H9 (cell line): ENCODE results near the gene GRK1. TPM values are rescaled to one million over a fixed set of nuclear protein-coding genes. Genes with fewer than 3 reads are reported as not detected.

ENCODE experiments used
- DNase-seq: peaks from one replicate; pipeline ENCODE4 v3.0.0-alpha.2; 2017
- H2AFZ ChIP-seq: one replicate; pipeline ENCODE4 v1.6.1; 2013; ENCODE audit warnings: mild to moderate bottlenecking, low read length, control low read depth, moderate library complexity
- H2AK5ac ChIP-seq: 2 replicates; pipeline ENCODE4 v1.6.1; 2013; ENCODE audit warnings: low read length, control low read depth, mixed read lengths; ENCODE audit not compliant: insufficient read length
- H2BK120ac ChIP-seq: one replicate; pipeline ENCODE4 v1.6.1; 2013; ENCODE audit warnings: low read depth, mild to moderate bottlenecking, low read length, control low read depth, inconsistent platforms; ENCODE audit not compliant: poor library complexity, severe bottlenecking
- H2BK12ac ChIP-seq: 2 replicates; pipeline ENCODE4 v1.6.1; 2013; ENCODE audit warnings: low read length, control low read depth, mixed read lengths, low read depth; ENCODE audit not compliant: insufficient read length
- H2BK15ac ChIP-seq: 2 replicates; pipeline ENCODE4 v1.6.1; 2013; ENCODE audit warnings: low read depth, low read length, control low read depth
- H2BK20ac ChIP-seq: one replicate; pipeline ENCODE4 v1.6.1; 2013; ENCODE audit warnings: low read depth, mild to moderate bottlenecking, low read length, control low read depth, inconsistent platforms; ENCODE audit not compliant: poor library complexity, severe bottlenecking
- H2BK5ac ChIP-seq: 2 replicates; pipeline ENCODE4 v1.6.1; 2013; ENCODE audit warnings: low read length, control low read depth, mixed read lengths; ENCODE audit not compliant: insufficient read length
- H3K14ac ChIP-seq: 2 replicates; pipeline ENCODE4 v1.6.1; 2013; ENCODE audit warnings: low read length, control low read depth; ENCODE audit not compliant: insufficient read depth
- H3K18ac ChIP-seq: 2 replicates; pipeline ENCODE4 v1.6.1; 2013; ENCODE audit warnings: low read depth, mild to moderate bottlenecking, mixed read lengths, low read length, control low read depth; ENCODE audit not compliant: insufficient read length
- H3K23ac ChIP-seq: 2 replicates; pipeline ENCODE4 v1.6.1; 2013; ENCODE audit warnings: low read length, control low read depth, mixed read lengths, low read depth; ENCODE audit not compliant: insufficient read length
- H3K23me2 ChIP-seq: 2 replicates; pipeline ENCODE4 v1.6.1; 2013; ENCODE audit warnings: low read depth, mild to moderate bottlenecking, mixed read lengths, low read length, control low read depth; ENCODE audit not compliant: insufficient read length, poor library complexity, severe bottlenecking
- H3K27ac ChIP-seq: 2 replicates; pipeline ENCODE4 v1.5.1; 2013; ENCODE audit warnings: low read length, control low read depth, mixed read lengths, low read depth; ENCODE audit not compliant: insufficient read length
- H3K27me3 ChIP-seq: 2 replicates; pipeline ENCODE4 v1.6.1; 2013; ENCODE audit warnings: low read length, control low read depth, inconsistent platforms; ENCODE audit not compliant: insufficient read depth
- H3K4ac ChIP-seq: 2 replicates; pipeline ENCODE4 v1.6.1; 2013; ENCODE audit warnings: low read depth, mild to moderate bottlenecking, control low read depth, inconsistent platforms, low read length, moderate library complexity
- H3K4me1 ChIP-seq: 2 replicates; pipeline ENCODE4 v1.6.1; 2013; ENCODE audit warnings: low read length, control low read depth, inconsistent platforms; ENCODE audit not compliant: insufficient read depth
- H3K4me2 ChIP-seq: 2 replicates; pipeline ENCODE4 v1.6.1; 2013; ENCODE audit warnings: low read length, control low read depth, mixed read lengths; ENCODE audit not compliant: insufficient read length, insufficient read depth
- H3K56ac ChIP-seq: 2 replicates; pipeline ENCODE4 v1.6.1; 2013; ENCODE audit warnings: low read depth, mild to moderate bottlenecking, mixed read lengths, low read length, control low read depth; ENCODE audit not compliant: insufficient read length
- H3K79me1 ChIP-seq: 2 replicates; pipeline ENCODE4 v1.6.1; 2013; ENCODE audit warnings: low read depth, mild to moderate bottlenecking, moderate library complexity, low read length, control low read depth, inconsistent platforms; ENCODE audit not compliant: insufficient read depth, poor library complexity, severe bottlenecking
- H3K79me2 ChIP-seq: 2 replicates; pipeline ENCODE4 v1.6.1; 2013; ENCODE audit warnings: low read length, control low read depth, inconsistent platforms; ENCODE audit not compliant: insufficient read depth
- H3K9ac ChIP-seq: 2 replicates; pipeline ENCODE4 v1.6.1; 2013; ENCODE audit warnings: low read length, control low read depth, mixed read lengths; ENCODE audit not compliant: insufficient read length; ENCODE audit errors: extremely low read depth
- H3K9me3 ChIP-seq: one replicate; pipeline ENCODE4 v1.6.1; 2013; ENCODE audit warnings: low read depth, low read length, inconsistent platforms; ENCODE audit not compliant: control insufficient read depth
- H3T11ph ChIP-seq: one replicate; pipeline ENCODE4 v1.6.1; 2013; ENCODE audit warnings: mild to moderate bottlenecking, low read length, control low read depth, inconsistent platforms
- H4K20me1 ChIP-seq: one replicate; pipeline ENCODE4 v1.6.1; 2013; ENCODE audit not compliant: control insufficient read depth, insufficient read length, insufficient read depth
- H4K5ac ChIP-seq: 2 replicates; pipeline ENCODE4 v1.6.1; 2013; ENCODE audit warnings: low read depth, mild to moderate bottlenecking, mixed read lengths, low read length, control low read depth; ENCODE audit not compliant: insufficient read length
- H4K8ac ChIP-seq: replicated peaks from 2 replicates; pipeline ENCODE4 v1.6.1; 2013; ENCODE audit warnings: low read length, control low read depth, mixed read lengths, low read depth; ENCODE audit not compliant: insufficient read length
- H4K91ac ChIP-seq: 2 replicates; pipeline ENCODE4 v1.6.1; 2013; ENCODE audit warnings: low read depth, mild to moderate bottlenecking, moderate library complexity, mixed read lengths, low read length, control low read depth; ENCODE audit not compliant: insufficient read length
- H3K27ac Mint-ChIP-seq, 3 experiments: 2 replicates in 2 of 3; 3 replicates in 1 of 3; pipeline ENCODE4 v1.8.0; 2020 to 2021; ENCODE audit warnings: mixed read lengths in 3 of 3, mild to moderate bottlenecking in 1 of 3, moderate library complexity in 1 of 3
- H3K27me3 Mint-ChIP-seq: 2 replicates; pipeline ENCODE4 v1.8.0; 2021; ENCODE audit warnings: low read depth, mild to moderate bottlenecking, moderate library complexity, mixed read lengths
- H3K36me3 Mint-ChIP-seq, 3 experiments: 2 replicates in 2 of 3; 3 replicates in 1 of 3; pipeline ENCODE4 v1.8.0; 2020 to 2021; ENCODE audit warnings: low read depth in 3 of 3, mixed read lengths in 3 of 3; ENCODE audit not compliant: insufficient read depth in 1 of 3
- H3K4me1 Mint-ChIP-seq, 2 experiments: 2 replicates each; pipeline ENCODE4 v1.8.0; 2020; ENCODE audit warnings: mixed read lengths in 2 of 2
- H3K4me3 Mint-ChIP-seq, 2 experiments: 2 replicates in 1 of 2; 3 replicates in 1 of 2; pipeline ENCODE4 v1.8.0; 2020 to 2021; ENCODE audit warnings: mild to moderate bottlenecking in 2 of 2, mixed read lengths in 2 of 2, moderate library complexity in 1 of 2
- H3K9me3 Mint-ChIP-seq, 2 experiments: 2 replicates in 1 of 2; 3 replicates in 1 of 2; pipeline ENCODE4 v1.8.0; 2020; ENCODE audit warnings: mild to moderate bottlenecking in 2 of 2, mixed read lengths in 2 of 2, moderate library complexity in 1 of 2
- CTCF ChIP-seq: fragments of 200-600 bp; sonication (generic); conservative IDR thresholded peaks from 3 replicates; pipeline ENCODE4 v1.8.0; 2021; ENCODE audit warnings: antibody characterized with exemption, mild to moderate bottlenecking
- WGBS: extraction: QIAGEN DNeasy Blood & Tissue Kit; methylation state at CpG from one replicate; pipeline ENCODE4 v1.1.7; 2013; ENCODE audit warnings: missing lambda C conversion rate, low lambda C conversion rate, mixed read lengths; ENCODE audit not compliant: insufficient read length; ENCODE audit errors: extremely low coverage; 5-methylcytosine and 5-hydroxymethylcytosine counted together
- total RNA-seq: library from RNA; stranded (reverse); gene quantifications from 2 replicates; pipeline ENCODE4 v1.2.1, GENCODE V29; 2021

The GRK1 gene
- total RNA-seq, 1 experiment from 2014 or later = 0.31 TPM

- H3K23ac ChIP-seq = no peak overlapping the region
- H2AFZ ChIP-seq = no peak overlapping the region
- no peak overlapping the region for H2AK5ac ChIP-seq
- TF ChIP-seq CTCF = no peak
- no peaks in the 10 kb centered on the region for H3K9me3 ChIP-seq
- H3K79me2 ChIP-seq = no peaks in the 10 kb centered on the region
- Mint-ChIP-seq H3K4me1 (peaks cover 15 to 18% of the 10 kb centered on the region in 2 experiments), H3K36me3 (no peaks in the 10 kb centered on the region), H3K27ac (no peak overlapping the region), H3K4me3 (peak overlapping the region in 1 of 2 experiments; percentile 26; a peak in 2 of 5 replicates), H3K9me3 (peaks cover 0 to 4% of the 10 kb centered on the region in 2 experiments; a peak in 2 of 5 replicates), H3K27me3 (no peaks in the 10 kb centered on the region; the same call in 1 of the 2 replicates)
- WGBS = no CpG with 5 or more reads among the region's 10 CpGs
- H2BK20ac ChIP-seq = no peak overlapping the region
- H3K18ac ChIP-seq = no peak overlapping the region
- no peak overlapping the region for H4K8ac ChIP-seq
- no peak overlapping the region for H3K4me2 ChIP-seq
- no peak overlapping the region for H4K91ac ChIP-seq
- no peak overlapping the region for H3K27ac ChIP-seq
- no peaks in the 10 kb centered on the region for H3K4me1 ChIP-seq
- H3K27me3 ChIP-seq = no peaks in the 10 kb centered on the region
- no peak overlapping the region for H2BK5ac ChIP-seq
- no peaks in the 10 kb centered on the region for H4K20me1 ChIP-seq
- H3K4ac ChIP-seq = no peak overlapping the region
- no peak overlapping the region for H2BK12ac ChIP-seq
- no peak overlapping the region for H2BK120ac ChIP-seq
- H4K5ac ChIP-seq = no peak overlapping the region
- no peak overlapping the region for H2BK15ac ChIP-seq
- peaks cover 5% of the 10 kb centered on the region for H3K23me2 ChIP-seq
- H3K56ac ChIP-seq = no peak overlapping the region
- no peak overlapping the region for H3K14ac ChIP-seq
- no peaks in the 10 kb centered on the region for H3K79me1 ChIP-seq
- H3T11ph ChIP-seq = no peak overlapping the region
- DNase-seq = no peak
- H3K9ac ChIP-seq = no peak overlapping the region
These were observed 60.0 kb downstream of the GRK1 start for GRCh38 chr13:113726961-113727411.
